Measurements from ENCODE around the gene NOM1.
"Not testable (repeated sequence)": the region's sequence is repeated elsewhere in the genome, so short reads cannot be mapped to it uniquely, and the experiment has no call there.

- not testable (repeated sequence) for TF ChIP-seq SP1 (IDR thresholded peaks at IDR 0.05); ZNF384 (IDR thresholded peaks at IDR 0.05); BHLHE40 (IDR thresholded peaks at IDR 0.05; ENCODE audit: borderline replicate concordance); ELF4 (IDR thresholded peaks at IDR 0.05); NFRKB (IDR thresholded peaks at IDR 0.05)
These were observed 49.4 kb upstream of the NOM1 start for GRCh38 chr7:156900093-156900492.

All from HEK293T (cell line).